ENCODE results near the gene MPHOSPH9.

Gene MPHOSPH9

DNA sequence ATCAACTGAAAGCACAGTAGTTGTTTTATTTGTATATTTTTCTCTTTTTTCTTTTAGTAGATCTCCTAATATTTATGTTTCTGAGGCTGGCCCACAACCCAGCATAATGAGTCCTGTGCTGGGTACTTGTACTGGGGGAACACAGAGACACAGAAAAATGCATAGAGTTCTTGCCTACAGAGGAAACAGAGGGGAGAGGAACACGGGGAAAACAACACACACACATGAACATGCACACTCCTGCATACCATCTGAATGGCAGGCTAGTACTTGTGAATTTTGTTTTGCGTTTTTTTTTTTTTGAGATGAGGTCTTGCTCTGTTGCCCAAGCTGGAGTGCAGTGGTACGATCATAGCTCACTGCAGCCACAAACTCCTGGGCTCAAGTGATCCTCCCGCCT, 103.3 kb downstream of the MPHOSPH9 start:
- Histone ChIP-seq H2AFZ (ENCODE audit: insufficient read depth, low read length, poor library complexity) (no peak overlapping the region), H3K79me1 (ENCODE audit: low read length) (peaks cover 14% of the 10 kb centered on the region), H3K18ac (ENCODE audit: low read length) (no peak overlapping the region), H3K4ac (ENCODE audit: low read depth, low read length) (no peak overlapping the region), H3K9ac (ENCODE audit: low read length) (no peak overlapping the region), H4K91ac (ENCODE audit: low read depth, low read length) (no peak overlapping the region), H2AK5ac (ENCODE audit: low read length) (no peak overlapping the region), H2BK5ac (ENCODE audit: low read depth, low read length, poor library complexity) (no peak overlapping the region), H3K27me3 (ENCODE audit: insufficient read depth, low read length) (no peaks in the 10 kb centered on the region), H2BK12ac (ENCODE audit: low read length) (no peak overlapping the region), H3K36me3 (ENCODE audit: control insufficient read depth in 1 of 2, insufficient read depth in 2 of 2, low read length in 2 of 2) (no peaks in the 10 kb centered on the region), H3K79me2 (ENCODE audit: control insufficient read depth, insufficient read depth, low read length, poor library complexity) (peaks cover 4% of the 10 kb centered on the region), H3K23ac (ENCODE audit: low read length) (no peak overlapping the region), H4K12ac (ENCODE audit: low read depth, low read length) (no peak overlapping the region), H3K9me3 (ENCODE audit: insufficient read depth, low read depth, low read length) (no peaks in the 10 kb centered on the region), H3K4me1 (ENCODE audit: control insufficient read depth in 1 of 2, insufficient read depth in 2 of 2, low read length in 2 of 2) (peaks cover 24 to 35% of the 10 kb centered on the region in 2 experiments), H3K14ac (ENCODE audit: low read length) (no peak overlapping the region), H4K8ac (ENCODE audit: low read depth, low read length) (no peak overlapping the region), H3K27ac (ENCODE audit: low read depth, low read length) (no peak overlapping the region), H3K4me3 (ENCODE audit: low read depth, low read length) (no peak overlapping the region), H3K4me2 (ENCODE audit: low read length) (no peak overlapping the region), H2BK120ac (ENCODE audit: insufficient read depth, low read length, poor library complexity) (no peak overlapping the region)
- no CpG with 5 or more reads among the region's 4 CpGs for WGBS (ENCODE audit: extremely low coverage, insufficient coverage, insufficient read length)
- no peak for DNase-seq

- Histone ChIP-seq H3K4me2 (ENCODE audit: low read length) (no peak overlapping the region), H4K8ac (ENCODE audit: low read depth, low read length) (peak overlapping the region; percentile 66), H3K27ac (ENCODE audit: low read depth, low read length) (peak overlapping the region; percentile 86), H3K36me3 (ENCODE audit: control insufficient read depth in 1 of 2, insufficient read depth in 2 of 2, low read length in 2 of 2) (no peaks in the 10 kb centered on the region), H3K9me3 (ENCODE audit: insufficient read depth, low read depth, low read length) (no peaks in the 10 kb centered on the region), H3K23ac (ENCODE audit: low read length) (no peak overlapping the region), H2BK5ac (ENCODE audit: low read depth, low read length, poor library complexity) (peak overlapping the region; percentile 66), H3K18ac (ENCODE audit: low read length) (peak overlapping the region; percentile 39), H2AFZ (ENCODE audit: insufficient read depth, low read length, poor library complexity) (no peak overlapping the region), H2BK12ac (ENCODE audit: low read length) (peak overlapping the region; percentile 89), H3K4ac (ENCODE audit: low read depth, low read length) (peak overlapping the region; percentile 65), H2BK120ac (ENCODE audit: insufficient read depth, low read length, poor library complexity) (peak overlapping the region; percentile 78), H2AK5ac (ENCODE audit: low read length) (no peak overlapping the region), H3K27me3 (ENCODE audit: insufficient read depth, low read length) (no peaks in the 10 kb centered on the region), H3K4me1 (ENCODE audit: control insufficient read depth in 1 of 2, insufficient read depth in 2 of 2, low read length in 2 of 2) (peaks cover 23 to 28% of the 10 kb centered on the region in 2 experiments), H4K12ac (ENCODE audit: low read depth, low read length) (no peak overlapping the region), H3K79me2 (ENCODE audit: control insufficient read depth, insufficient read depth, low read length, poor library complexity) (peaks cover 4% of the 10 kb centered on the region), H3K9ac (ENCODE audit: low read length) (no peak overlapping the region), H4K91ac (ENCODE audit: low read depth, low read length) (peak overlapping the region; percentile 93), H3K79me1 (ENCODE audit: low read length) (peaks cover 10% of the 10 kb centered on the region), H3K14ac (ENCODE audit: low read length) (peak overlapping the region; percentile 82), H3K4me3 (ENCODE audit: low read depth, low read length) (no peak overlapping the region)
- no CpG with 5 or more reads among the region's 6 CpGs for WGBS (ENCODE audit: extremely low coverage, insufficient coverage, insufficient read length)
- DNase-seq = peak in 1 of 2 donors; percentile 78
Observed at GRCh38 chr12:123127182-123127495, 105.8 kb downstream of the MPHOSPH9 start.

GRCh38 chr12:123126294-123127181, 106.4 kb downstream of the MPHOSPH9 start:
- Histone ChIP-seq H3K23ac (ENCODE audit: low read length) (no peak overlapping the region), H2BK120ac (ENCODE audit: insufficient read depth, low read length, poor library complexity) (peak overlapping the region; percentile 78), H2AFZ (ENCODE audit: insufficient read depth, low read length, poor library complexity) (peak overlapping the region; percentile 3), H3K4me2 (ENCODE audit: low read length) (peak overlapping the region; percentile 28), H3K9me3 (ENCODE audit: insufficient read depth, low read depth, low read length) (no peaks in the 10 kb centered on the region), H3K4me3 (ENCODE audit: low read depth, low read length) (no peak overlapping the region), H2BK5ac (ENCODE audit: low read depth, low read length, poor library complexity) (peak overlapping the region; percentile 66), H4K8ac (ENCODE audit: low read depth, low read length) (peak overlapping the region; percentile 66), H2AK5ac (ENCODE audit: low read length) (no peak overlapping the region), H3K27ac (ENCODE audit: low read depth, low read length) (peak overlapping the region; percentile 86), H3K27me3 (ENCODE audit: insufficient read depth, low read length) (no peaks in the 10 kb centered on the region), H3K18ac (ENCODE audit: low read length) (peak overlapping the region; percentile 39), H3K14ac (ENCODE audit: low read length) (peak overlapping the region; percentile 82), H2BK12ac (ENCODE audit: low read length) (peak overlapping the region; percentile 89), H3K9ac (ENCODE audit: low read length) (no peak overlapping the region), H3K79me1 (ENCODE audit: low read length) (peaks cover 9% of the 10 kb centered on the region), H3K79me2 (ENCODE audit: control insufficient read depth, insufficient read depth, low read length, poor library complexity) (peaks cover 4% of the 10 kb centered on the region), H3K4me1 (ENCODE audit: control insufficient read depth in 1 of 2, insufficient read depth in 2 of 2, low read length in 2 of 2) (peaks cover 19 to 24% of the 10 kb centered on the region in 2 experiments), H3K4ac (ENCODE audit: low read depth, low read length) (peak overlapping the region; percentile 65), H4K91ac (ENCODE audit: low read depth, low read length) (peak overlapping the region; percentile 93), H4K12ac (ENCODE audit: low read depth, low read length) (no peak overlapping the region), H3K36me3 (ENCODE audit: control insufficient read depth in 1 of 2, insufficient read depth in 2 of 2, low read length in 2 of 2) (no peaks in the 10 kb centered on the region)
- WGBS (ENCODE audit: extremely low coverage, insufficient coverage, insufficient read length) = no CpG with 5 or more reads among the region's 6 CpGs
- DNase-seq = peak; percentile 94 to 95

GRCh38 chr12:123122626-123123025, 110.3 kb downstream of the MPHOSPH9 start:
- WGBS (ENCODE audit: extremely low coverage, insufficient coverage, insufficient read length) = no CpG with 5 or more reads among the region's 3 CpGs
- Histone ChIP-seq H3K4me3 (ENCODE audit: low read depth, low read length) (no peak overlapping the region), H3K4me2 (ENCODE audit: low read length) (no peak overlapping the region), H2BK5ac (ENCODE audit: low read depth, low read length, poor library complexity) (no peak overlapping the region), H3K27ac (ENCODE audit: low read depth, low read length) (no peak overlapping the region), H3K4ac (ENCODE audit: low read depth, low read length) (no peak overlapping the region), H2AFZ (ENCODE audit: insufficient read depth, low read length, poor library complexity) (no peak overlapping the region), H3K9me3 (ENCODE audit: insufficient read depth, low read depth, low read length) (no peaks in the 10 kb centered on the region), H4K8ac (ENCODE audit: low read depth, low read length) (no peak overlapping the region), H3K27me3 (ENCODE audit: insufficient read depth, low read length) (no peaks in the 10 kb centered on the region), H3K9ac (ENCODE audit: low read length) (no peak overlapping the region), H3K79me2 (ENCODE audit: control insufficient read depth, insufficient read depth, low read length, poor library complexity) (peaks cover 4% of the 10 kb centered on the region), H3K36me3 (ENCODE audit: control insufficient read depth in 1 of 2, insufficient read depth in 2 of 2, low read length in 2 of 2) (no peaks in the 10 kb centered on the region), H3K14ac (ENCODE audit: low read length) (no peak overlapping the region), H4K91ac (ENCODE audit: low read depth, low read length) (no peak overlapping the region), H3K18ac (ENCODE audit: low read length) (no peak overlapping the region), H3K23ac (ENCODE audit: low read length) (no peak overlapping the region), H4K12ac (ENCODE audit: low read depth, low read length) (no peak overlapping the region), H2AK5ac (ENCODE audit: low read length) (no peak overlapping the region), H2BK12ac (ENCODE audit: low read length) (no peak overlapping the region), H3K4me1 (ENCODE audit: control insufficient read depth in 1 of 2, insufficient read depth in 2 of 2, low read length in 2 of 2) (peaks cover 13 to 15% of the 10 kb centered on the region in 2 experiments), H3K79me1 (ENCODE audit: low read length) (peaks cover 12% of the 10 kb centered on the region), H2BK120ac (ENCODE audit: insufficient read depth, low read length, poor library complexity) (no peak overlapping the region)
- no peak for DNase-seq
